Right lobe of liver (tissue), 6 donors: ENCODE results near the gene AKAP17A. TPM values are rescaled to one million over a fixed set of nuclear protein-coding genes. Genes with fewer than 3 reads are reported as not detected.
A peak's percentile ranks its signal among the peaks of the same experiment; 100 is the strongest.

ENCODE experiments used
- ATAC-seq, 4 donors: fragments of 200-7000 bp; cut with Tn5 transposase; one replicate each; pipeline ENCODE4 v1.9.1; 2020; ENCODE audit warnings: mild to moderate bottlenecking in 4 of 4, moderate library complexity in 4 of 4
- DNase-seq, 3 donors: peaks; one replicate each; pipeline ENCODE4 v3.0.0-alpha.2; 2020
- H3K27ac ChIP-seq, 3 donors: fragments of 200-600 bp; one replicate each; pipeline ENCODE4 v1.8.0; 2022
- H3K27me3 ChIP-seq, 2 donors: fragments of 200-600 bp; one replicate each; pipeline ENCODE4 v1.8.0; 2022
- H3K36me3 ChIP-seq, 4 donors: fragments of 200-600 bp; sonication (generic) in 1 of 4; one replicate each; pipeline versions ENCODE4 v1.5.1 to v1.8.0; 2017 to 2022; ENCODE audit warnings: control low read depth in 1 of 4
- H3K4me1 ChIP-seq, 4 donors: fragments of 200-600 bp; sonication (generic) in 1 of 4; one replicate each; pipeline versions ENCODE4 v1.5.1 to v1.8.0; 2017 to 2022; ENCODE audit warnings: control low read depth in 1 of 4
- H3K4me3 ChIP-seq, 3 donors: fragments of 200-600 bp; one replicate each; pipeline ENCODE4 v1.8.0; 2022
- H3K9me3 ChIP-seq, 4 donors: fragments of 200-600 bp; sonication (generic) in 1 of 4; one replicate each; pipeline versions ENCODE4 v1.5.1 to v1.8.0; 2017 to 2022; ENCODE audit warnings: control low read depth in 1 of 4
- CTCF ChIP-seq, 4 donors: fragments of 200-600 bp in 3 of 4; fragments of 450-650 bp in 1 of 4; IDR thresholded peaks; one replicate each; pipeline versions ENCODE4 v1.5.1 to v1.8.0; 2016 to 2022; ENCODE audit warnings: antibody characterized with exemption in 4 of 4, mild to moderate bottlenecking in 2 of 4
- POLR2A ChIP-seq: fragments of 450-650 bp; IDR thresholded peaks from one replicate; pipeline ENCODE4 v1.6.1; 2017; ENCODE audit warnings: antibody characterized with exemption, mild to moderate bottlenecking
- WGBS: methylation state at CpG from one replicate; pipeline ENCODE4 v1.1.6; 2018; ENCODE audit warnings: low coverage, low lambda C conversion rate; ENCODE audit not compliant: insufficient coverage; ENCODE audit errors: missing lambda C conversion rate; 5-methylcytosine and 5-hydroxymethylcytosine counted together
- intact Hi-C, 2 donors: fragments of 100-400 bp; cut with DNase I; formaldehyde crosslinking; loops; one replicate each; pipeline versions ENCODE4 v1.11.2 to v1.14.1; 2022
- total RNA-seq, 6 experiments: library from RNA; depleted of rRNA in 2 of 6; stranded (reverse); fragments of >200 nt in 2 of 6; fragmentation: NEBNext Ultra II Directional in 3 of 6; extraction: Animal tissue kit (Norgen Biotek cat#: 25700) in 3 of 6; gene quantifications; one replicate each; pipeline versions ENCODE4 v1.1.0 to v1.2.4, GENCODE V29; 2016 to 2023
- donor health status: DM: no; HTN: yes; CAD: no.
- donor health status: DM: no; HTN: no; CAD: no.
- donor health status: DM: no; HTN: no; CAD: no.
- donor health status: DM: no; HTN: yes; CAD: no.
- donor health status: DM: no; HTN: yes; CAD: no.

AKAP17A gene
- total RNA-seq, 6 experiments from 2014 or later = 15.1 to 33.2 (median 24.0) TPM

- Histone ChIP-seq H3K4me1 (peaks cover 0 to 8% (median 0%) of the 10 kb centered on the region in 4 donors), H3K9me3 (no peaks in the 10 kb centered on the region), H3K4me3 (no peak overlapping the region), H3K27me3 (no peaks in the 10 kb centered on the region), H3K27ac (no peak overlapping the region), H3K36me3 (peaks cover 0 to 84% (median 63%) of the 10 kb centered on the region in 4 donors)
- DNase-seq = peak in 1 of 3 donors; percentile 32
- TF ChIP-seq POLR2A (no peak), CTCF (IDR thresholded peaks at IDR 0.05) (no peak)
- intact Hi-C loops = no loop called here
- peak in 1 of 4 donors; percentile 3 for ATAC-seq
- WGBS = 60% methylated on average over 2 of the region's 25 CpGs
These were observed 6.1 kb downstream of the AKAP17A start for GRCh38 chrX:1597345-1598020.

- intact Hi-C loops = no loop called here
- Histone ChIP-seq H3K9me3 (no peaks in the 10 kb centered on the region), H3K4me3 (no peak overlapping the region), H3K27me3 (no peaks in the 10 kb centered on the region), H3K36me3 (peaks cover 0 to 87% (median 65%) of the 10 kb centered on the region in 4 donors), H3K27ac (no peak overlapping the region), H3K4me1 (peaks cover 0 to 3% (median 0%) of the 10 kb centered on the region in 4 donors)
- DNase-seq (no peak), ATAC-seq (no peak)
- WGBS = 80% methylated on average over 10 of the region's 50 CpGs
- TF ChIP-seq POLR2A = no peak
- TF ChIP-seq CTCF (IDR thresholded peaks at IDR 0.05) = no peak
These were observed 6.8 kb downstream of the AKAP17A start for GRCh38 chrX:1598021-1598875.

- WGBS = 81% methylated on average over 17 of the region's 57 CpGs
- Histone ChIP-seq H3K4me1 (no peaks in the 10 kb centered on the region), H3K36me3 (peaks cover 0 to 80% (median 60%) of the 10 kb centered on the region in 4 donors), H3K27me3 (no peaks in the 10 kb centered on the region), H3K4me3 (no peak overlapping the region), H3K9me3 (no peaks in the 10 kb centered on the region), H3K27ac (no peak overlapping the region)
- no peak for TF ChIP-seq POLR2A
- no peak for TF ChIP-seq CTCF (IDR thresholded peaks at IDR 0.05)
- intact Hi-C loops = no loop called here
- ATAC-seq (no peak), DNase-seq (peak in 1 of 3 donors; percentile 45)
These were observed 7.7 kb downstream of the AKAP17A start for GRCh38 chrX:1598876-1599790.

- DNase-seq (no peak), ATAC-seq (peak in 1 of 4 donors; percentile 3)
- H3K4me3 ChIP-seq = no peak overlapping the region
- no peak overlapping the region for H3K27ac ChIP-seq
- no peaks in the 10 kb centered on the region for H3K9me3 ChIP-seq
- H3K4me1 ChIP-seq = no peaks in the 10 kb centered on the region
- no peaks in the 10 kb centered on the region for H3K27me3 ChIP-seq
- no peak for TF ChIP-seq POLR2A
- TF ChIP-seq CTCF (IDR thresholded peaks at IDR 0.05) = no peak
- peaks cover 0 to 72% (median 54%) of the 10 kb centered on the region in 4 donors for H3K36me3 ChIP-seq
- no CpG with 5 or more reads among the region's 36 CpGs for WGBS
- intact Hi-C loops = no loop called here
These were observed 8.5 kb downstream of the AKAP17A start for GRCh38 chrX:1599791-1600405.
